Measurements from ENCODE around the gene DLGAP1.
"Not testable (repeated sequence)": the region's sequence is repeated elsewhere in the genome, so short reads cannot be mapped to it uniquely, and the experiment has no call there.

The DLGAP1 gene

DNA sequence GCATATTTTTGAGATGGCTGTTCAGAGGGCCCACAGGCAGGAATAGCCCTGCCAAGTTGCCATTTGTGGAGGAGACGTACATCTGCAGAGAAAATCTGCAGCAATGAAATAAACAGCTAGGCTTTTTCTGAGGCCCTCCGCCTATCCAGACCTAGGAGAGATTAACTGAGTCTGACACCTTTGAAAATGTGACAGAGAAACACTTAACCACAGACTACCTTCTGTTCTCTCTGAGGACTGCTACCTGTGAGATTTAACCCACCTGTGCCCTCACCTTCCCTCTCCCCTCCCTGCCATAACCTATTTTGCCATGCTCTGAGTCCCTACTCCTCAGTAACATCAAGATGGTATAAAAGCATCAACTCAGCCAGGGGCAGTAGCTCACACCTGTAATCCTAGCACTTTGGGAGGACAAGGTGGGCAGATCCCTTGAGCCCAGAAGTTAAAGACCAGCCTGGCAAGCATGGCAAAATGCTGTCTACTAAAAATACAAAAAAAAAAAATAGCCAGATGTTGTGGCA lies 844.9 kb downstream of the DLGAP1 start:
- Mint-ChIP-seq H3K36me3 (ENCODE audit: low read depth) (peaks cover 2% of the 10 kb centered on the region), H3K27me3 (ENCODE audit: low read depth) (no peaks in the 10 kb centered on the region), H3K4me3 (no peak overlapping the region)

DNA sequence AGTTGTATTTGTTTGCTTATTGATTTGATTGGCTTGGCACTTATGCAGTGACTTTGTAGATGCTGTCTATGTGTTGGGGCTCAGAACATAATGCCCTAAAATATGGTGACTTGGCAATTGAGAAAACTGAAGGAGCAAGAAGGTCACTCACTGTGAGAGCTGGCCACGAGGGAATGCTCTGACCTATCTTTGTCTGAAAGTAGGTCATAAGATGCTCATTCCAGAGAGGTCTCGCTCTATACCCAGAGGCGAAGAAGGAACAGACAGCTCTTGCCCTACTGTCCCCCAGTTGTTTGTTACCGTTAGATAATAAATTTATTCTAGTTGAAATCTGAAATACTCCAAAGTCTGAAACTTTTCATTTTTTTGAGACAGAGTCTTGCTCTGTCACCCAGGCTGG lies 846.6 kb downstream of the DLGAP1 start:
- H3K27me3 Mint-ChIP-seq (ENCODE audit: low read depth) = no peaks in the 10 kb centered on the region
- no peak for DNase-seq (ENCODE audit: low spot score)
- H3K36me3 Mint-ChIP-seq (ENCODE audit: low read depth) = peaks cover 2% of the 10 kb centered on the region
- peak overlapping the region; percentile 18 for H3K27ac Mint-ChIP-seq
- H3K9me3 Mint-ChIP-seq = no peaks in the 10 kb centered on the region
- H3K4me3 Mint-ChIP-seq = no peak overlapping the region
- peaks cover 19% of the 10 kb centered on the region for H3K4me1 Mint-ChIP-seq (ENCODE audit: low read depth)

More for the DNA sequence above, 844.9 kb downstream of the DLGAP1 start:
- Mint-ChIP-seq H3K27ac (no peak overlapping the region), H3K9me3 (no peaks in the 10 kb centered on the region), H3K4me1 (ENCODE audit: low read depth) (peaks cover 19% of the 10 kb centered on the region)
- no peak for DNase-seq (ENCODE audit: low spot score)

DNA sequence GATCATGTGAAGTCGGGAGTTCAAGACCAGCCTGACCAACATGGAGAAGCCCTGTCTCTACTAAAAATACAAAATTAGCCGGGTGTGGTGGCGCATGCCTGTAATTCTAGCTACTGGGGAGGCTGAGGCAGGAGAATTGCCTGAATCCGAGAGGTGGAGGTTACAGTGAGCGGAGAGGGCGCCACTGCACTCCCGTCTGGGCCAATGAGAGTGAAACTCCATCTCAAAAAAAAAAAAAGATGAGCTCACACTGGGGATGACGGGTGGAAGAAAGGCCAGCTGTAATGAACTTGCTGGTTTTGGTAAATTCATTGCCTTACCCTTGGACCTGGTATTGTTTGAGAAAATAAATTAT lies 847.0 kb downstream of the DLGAP1 start:
- DNase-seq (ENCODE audit: low spot score); H3K36me3 Mint-ChIP-seq (ENCODE audit: low read depth); H3K4me3 Mint-ChIP-seq; H3K9me3 Mint-ChIP-seq; H3K27ac Mint-ChIP-seq; H3K27me3 Mint-ChIP-seq (ENCODE audit: low read depth): not testable (repeated sequence)
- peaks cover 19% of the 10 kb centered on the region for H3K4me1 Mint-ChIP-seq (ENCODE audit: low read depth)

GRCh38 chr18:3607309-3608098 lies 847.6 kb downstream of the DLGAP1 start:
- H3K27me3 Mint-ChIP-seq (ENCODE audit: low read depth) = no peaks in the 10 kb centered on the region
- peak overlapping the region; percentile 27 for H3K4me3 Mint-ChIP-seq
- peaks cover 19% of the 10 kb centered on the region for H3K4me1 Mint-ChIP-seq (ENCODE audit: low read depth)
- peaks cover 2% of the 10 kb centered on the region for H3K36me3 Mint-ChIP-seq (ENCODE audit: low read depth)
- H3K9me3 Mint-ChIP-seq = no peaks in the 10 kb centered on the region
- no peak for DNase-seq (ENCODE audit: low spot score)
- H3K27ac Mint-ChIP-seq = peak overlapping the region; percentile 58

GRCh38 chr18:3606863-3607262 lies 848.2 kb downstream of the DLGAP1 start:
- H3K27ac Mint-ChIP-seq; H3K36me3 Mint-ChIP-seq (ENCODE audit: low read depth); DNase-seq (ENCODE audit: low spot score); H3K27me3 Mint-ChIP-seq (ENCODE audit: low read depth); H3K9me3 Mint-ChIP-seq: not testable (repeated sequence)
- Mint-ChIP-seq H3K4me3 (peak overlapping the region; percentile 3), H3K4me1 (ENCODE audit: low read depth) (peaks cover 21% of the 10 kb centered on the region)

GRCh38 chr18:3605954-3606443 lies 849.1 kb downstream of the DLGAP1 start:
- peak; percentile 23 for DNase-seq (ENCODE audit: low spot score)
- Mint-ChIP-seq H3K4me1 (ENCODE audit: low read depth) (peaks cover 21% of the 10 kb centered on the region), H3K36me3 (ENCODE audit: low read depth) (peaks cover 4% of the 10 kb centered on the region), H3K9me3 (no peaks in the 10 kb centered on the region), H3K27ac (no peak overlapping the region), H3K4me3 (no peak overlapping the region), H3K27me3 (ENCODE audit: low read depth) (no peaks in the 10 kb centered on the region)

DNA sequence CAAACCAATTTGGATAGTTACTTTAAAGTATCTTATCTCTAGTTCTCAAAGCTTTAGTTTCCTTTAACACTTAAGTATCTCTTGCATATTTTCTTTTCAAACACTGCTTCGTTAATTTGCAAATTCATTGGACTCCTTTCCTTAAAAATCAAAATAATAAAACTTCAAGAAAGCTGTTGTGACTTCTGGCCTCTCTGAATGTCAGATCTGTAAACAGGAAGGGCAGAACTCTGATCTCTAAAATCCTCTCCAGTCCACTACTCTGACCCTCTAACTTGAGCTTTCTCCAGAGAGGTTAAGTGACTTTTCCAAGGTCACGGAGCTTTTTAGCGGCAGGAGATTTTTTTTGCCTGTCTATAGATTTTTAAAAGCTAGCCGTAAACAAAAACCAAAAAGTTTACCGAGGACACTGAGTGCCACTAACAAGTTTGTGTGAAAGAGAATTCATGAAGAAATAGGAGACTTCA lies 849.6 kb downstream of the DLGAP1 start:
- H3K27ac Mint-ChIP-seq = no peak overlapping the region
- H3K9me3 Mint-ChIP-seq = no peaks in the 10 kb centered on the region
- peaks cover 4% of the 10 kb centered on the region for H3K36me3 Mint-ChIP-seq (ENCODE audit: low read depth)
- no peak for DNase-seq (ENCODE audit: low spot score)
- H3K27me3 Mint-ChIP-seq (ENCODE audit: low read depth) = no peaks in the 10 kb centered on the region
- H3K4me3 Mint-ChIP-seq = no peak overlapping the region
- peaks cover 21% of the 10 kb centered on the region for H3K4me1 Mint-ChIP-seq (ENCODE audit: low read depth)

- Mint-ChIP-seq H3K4me1 (ENCODE audit: low read depth) (peaks cover 17% of the 10 kb centered on the region), H3K27me3 (ENCODE audit: low read depth) (no peaks in the 10 kb centered on the region)
Observed at GRCh38 chr18:3604498-3605408, 850.4 kb downstream of the DLGAP1 start.

GRCh38 chr18:3604235-3604497 lies 850.9 kb downstream of the DLGAP1 start:
- no peaks in the 10 kb centered on the region for H3K9me3 Mint-ChIP-seq
- peaks cover 15% of the 10 kb centered on the region for H3K4me1 Mint-ChIP-seq (ENCODE audit: low read depth)
- H3K4me3 Mint-ChIP-seq = no peak overlapping the region
- peaks cover 2% of the 10 kb centered on the region for H3K36me3 Mint-ChIP-seq (ENCODE audit: low read depth)
- DNase-seq (ENCODE audit: low spot score) = no peak
- no peaks in the 10 kb centered on the region for H3K27me3 Mint-ChIP-seq (ENCODE audit: low read depth)
- no peak overlapping the region for H3K27ac Mint-ChIP-seq

More at GRCh38 chr18:3604498-3605408, 850.4 kb downstream of the DLGAP1 start:
- peaks cover 4% of the 10 kb centered on the region for H3K36me3 Mint-ChIP-seq (ENCODE audit: low read depth)
- peak; percentile 58 for DNase-seq (ENCODE audit: low spot score)
- H3K9me3 Mint-ChIP-seq = no peaks in the 10 kb centered on the region
- H3K4me3 Mint-ChIP-seq = no peak overlapping the region
- H3K27ac Mint-ChIP-seq = no peak overlapping the region

GRCh38 chr18:3603421-3604234 lies 851.5 kb downstream of the DLGAP1 start:
- Mint-ChIP-seq H3K27me3 (ENCODE audit: low read depth) (no peaks in the 10 kb centered on the region), H3K27ac (no peak overlapping the region), H3K4me1 (ENCODE audit: low read depth) (peaks cover 15% of the 10 kb centered on the region), H3K4me3 (no peak overlapping the region), H3K36me3 (ENCODE audit: low read depth) (peaks cover 2% of the 10 kb centered on the region), H3K9me3 (no peaks in the 10 kb centered on the region)
- peak; percentile 45 for DNase-seq (ENCODE audit: low spot score)

GRCh38 chr18:3601106-3601755 lies 853.9 kb downstream of the DLGAP1 start:
- not testable (repeated sequence) for H3K9me3 Mint-ChIP-seq; H3K4me3 Mint-ChIP-seq; H3K27me3 Mint-ChIP-seq (ENCODE audit: low read depth); DNase-seq (ENCODE audit: low spot score); H3K27ac Mint-ChIP-seq
- peaks cover 16% of the 10 kb centered on the region for H3K4me1 Mint-ChIP-seq (ENCODE audit: low read depth)
- peaks cover 19% of the 10 kb centered on the region for H3K36me3 Mint-ChIP-seq (ENCODE audit: low read depth)

GRCh38 chr18:3599861-3600260 lies 855.2 kb downstream of the DLGAP1 start:
- Mint-ChIP-seq H3K4me1 (ENCODE audit: low read depth) (peaks cover 26% of the 10 kb centered on the region), H3K36me3 (ENCODE audit: low read depth) (peaks cover 27% of the 10 kb centered on the region), H3K4me3 (no peak overlapping the region), H3K27me3 (ENCODE audit: low read depth) (no peaks in the 10 kb centered on the region), H3K27ac (no peak overlapping the region), H3K9me3 (no peaks in the 10 kb centered on the region)
- no peak for DNase-seq (ENCODE audit: low spot score)

- Mint-ChIP-seq H3K9me3 (no peaks in the 10 kb centered on the region), H3K27ac (peak overlapping the region; percentile 12), H3K27me3 (ENCODE audit: low read depth) (no peaks in the 10 kb centered on the region), H3K4me1 (ENCODE audit: low read depth) (peaks cover 32% of the 10 kb centered on the region), H3K36me3 (ENCODE audit: low read depth) (peaks cover 27% of the 10 kb centered on the region), H3K4me3 (no peak overlapping the region)
- no peak for DNase-seq (ENCODE audit: low spot score)
Observed at GRCh38 chr18:3599195-3599594, 855.9 kb downstream of the DLGAP1 start.
